Measurements from ENCODE around the gene EIF3F.

- TF ChIP-seq, protein P1, sequence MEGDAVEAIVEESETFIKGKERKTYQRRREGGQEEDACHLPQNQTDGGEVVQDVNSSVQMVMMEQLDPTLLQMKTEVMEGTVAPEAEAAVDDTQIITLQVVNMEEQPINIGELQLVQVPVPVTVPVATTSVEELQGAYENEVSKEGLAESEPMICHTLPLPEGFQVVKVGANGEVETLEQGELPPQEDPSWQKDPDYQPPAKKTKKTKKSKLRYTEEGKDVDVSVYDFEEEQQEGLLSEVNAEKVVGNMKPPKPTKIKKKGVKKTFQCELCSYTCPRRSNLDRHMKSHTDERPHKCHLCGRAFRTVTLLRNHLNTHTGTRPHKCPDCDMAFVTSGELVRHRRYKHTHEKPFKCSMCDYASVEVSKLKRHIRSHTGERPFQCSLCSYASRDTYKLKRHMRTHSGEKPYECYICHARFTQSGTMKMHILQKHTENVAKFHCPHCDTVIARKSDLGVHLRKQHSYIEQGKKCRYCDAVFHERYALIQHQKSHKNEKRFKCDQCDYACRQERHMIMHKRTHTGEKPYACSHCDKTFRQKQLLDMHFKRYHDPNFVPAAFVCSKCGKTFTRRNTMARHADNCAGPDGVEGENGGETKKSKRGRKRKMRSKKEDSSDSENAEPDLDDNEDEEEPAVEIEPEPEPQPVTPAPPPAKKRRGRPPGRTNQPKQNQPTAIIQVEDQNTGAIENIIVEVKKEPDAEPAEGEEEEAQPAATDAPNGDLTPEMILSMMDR (conservative IDR thresholded peaks at IDR 0.05) = no peak
- no peak for TF ChIP-seq EZH2 (IDR thresholded peaks at IDR 0.05; ENCODE audit: low read depth)
These were observed 41.6 kb downstream of the EIF3F start for GRCh38 chr11:8028766-8029165.

Measured in PC-9 (cell line).